WTC11 (cell line): ENCODE measurements around the gene CDC37L1. TPM values are rescaled to one million over a fixed set of nuclear protein-coding genes. Genes with fewer than 3 reads are reported as not detected.

Source experiments
- ATAC-seq: fragments of 200-7000 bp; cut with Tn5 transposase; 2 replicates; pipeline ENCODE4 v1.10.0; 2021; ENCODE audit warnings: mild to moderate bottlenecking, moderate library complexity
- Bru-seq: library from RNA; stranded (reverse); fragments of 400-500 nt; gene quantifications from one replicate; lab custom pipeline; 2021; lab: Mats Ljungman, UMichigan
- CTCF ChIA-PET: fragments of 300-600 bp; sonication (Branson Sonifier 250); formaldehyde crosslinking; loops from one replicate; lab custom pipeline; 2021; ENCODE audit warnings: antibody characterized with exemption; lab: Charles Lee
- POLR2A ChIA-PET: fragments of 350-600 bp; sonication (Branson Sonifier 250); formaldehyde crosslinking; loops from one replicate; lab custom pipeline; 2021; ENCODE audit warnings: antibody characterized with exemption; lab: Charles Lee
- DNase-seq: peaks from one replicate; pipeline ENCODE4 v3.0.0; 2021; ENCODE audit warnings: low spot score
- H3K27ac Mint-ChIP-seq: 2 replicates; pipeline ENCODE4 v1.8.0; 2021; ENCODE audit warnings: mixed read lengths
- H3K27me3 Mint-ChIP-seq: 2 replicates; pipeline ENCODE4 v1.8.0; 2021; ENCODE audit warnings: low read depth, mild to moderate bottlenecking, moderate library complexity, mixed read lengths
- H3K36me3 Mint-ChIP-seq: 2 replicates; pipeline ENCODE4 v1.8.0; 2021; ENCODE audit warnings: mixed read lengths
- H3K4me1 Mint-ChIP-seq: 2 replicates; pipeline ENCODE4 v1.8.0; 2022; ENCODE audit warnings: mixed read lengths
- H3K4me3 Mint-ChIP-seq: 2 replicates; pipeline ENCODE4 v1.8.0; 2021; ENCODE audit warnings: mild to moderate bottlenecking, moderate library complexity, mixed read lengths
- H3K9me3 Mint-ChIP-seq: 2 replicates; pipeline ENCODE4 v1.8.0; 2021; ENCODE audit warnings: mixed read lengths
- CBFB ChIP-seq: sonication (generic); formaldehyde crosslinking; IDR thresholded peaks from 2 replicates; pipeline ENCODE4 v1.8.1; 2022; ENCODE audit warnings: mild to moderate bottlenecking, low read depth, missing genetic modification reagents
- CREM ChIP-seq: sonication (generic); formaldehyde crosslinking; IDR thresholded peaks from 2 replicates; pipeline ENCODE4 v1.8.1; 2022; ENCODE audit warnings: mild to moderate bottlenecking, missing genetic modification reagents, moderate library complexity
- ESRRA ChIP-seq: sonication (generic); formaldehyde crosslinking; IDR thresholded peaks from 2 replicates; pipeline ENCODE4 v1.8.1; 2022; ENCODE audit warnings: mild to moderate bottlenecking, missing genetic modification reagents, borderline replicate concordance
- KAT7 ChIP-seq: sonication (generic); formaldehyde crosslinking; IDR thresholded peaks from 2 replicates; pipeline ENCODE4 v1.8.1; 2023; ENCODE audit warnings: missing genetic modification reagents, mild to moderate bottlenecking, borderline replicate concordance
- NFATC4 ChIP-seq: fragments of 250-450 bp; sonication (Bioruptor Pico); IDR thresholded peaks from 2 replicates; pipeline ENCODE4 v1.9.0; 2021; ENCODE audit warnings: mild to moderate bottlenecking
- NFE2L1 ChIP-seq: sonication (generic); formaldehyde crosslinking; IDR thresholded peaks from 2 replicates; pipeline ENCODE4 v1.8.1; 2023; ENCODE audit warnings: missing genetic modification reagents
- OVOL2 ChIP-seq: fragments of 250-450 bp; sonication (Bioruptor Pico); IDR thresholded peaks from 2 replicates; pipeline ENCODE4 v1.9.0; 2021; ENCODE audit warnings: mild to moderate bottlenecking, borderline replicate concordance
- RELA ChIP-seq: sonication (generic); formaldehyde crosslinking; IDR thresholded peaks from 2 replicates; pipeline ENCODE4 v1.8.1; 2022; ENCODE audit warnings: missing genetic modification reagents, mild to moderate bottlenecking, borderline replicate concordance
- TP53 ChIP-seq: sonication (generic); formaldehyde crosslinking; IDR thresholded peaks from 2 replicates; pipeline ENCODE4 v1.8.1; 2023; ENCODE audit warnings: mild to moderate bottlenecking, missing genetic modification reagents
- ZNF232 ChIP-seq: sonication (generic); formaldehyde crosslinking; IDR thresholded peaks from 2 replicates; pipeline ENCODE4 v1.8.0; 2022; ENCODE audit warnings: mild to moderate bottlenecking, missing genetic modification reagents
- ZNF423 ChIP-seq: fragments of 250-450 bp; sonication (Bioruptor Pico); IDR thresholded peaks from 2 replicates; pipeline ENCODE4 v2.1.2; 2022; ENCODE audit warnings: mild to moderate bottlenecking, moderate library complexity
- long read RNA-seq, 3 experiments: library from RNA in 1 of 3; library from capped mRNA in 1 of 3; library from polyadenylated mRNA in 1 of 3; unstranded in 2 of 3; stranded (forward) in 1 of 3; transcript quantifications; one replicate each; pipeline ENCODE4 v2.0.0, GENCODE V29; 2021
- total RNA-seq: library from RNA; stranded (reverse); gene quantifications from 3 replicates; pipeline ENCODE4 v1.2.3, GENCODE V29; 2021
- TF ChIP-seq, protein P1 (sequence below): sonication (generic); formaldehyde crosslinking; IDR thresholded peaks from 2 replicates; pipeline ENCODE4 v1.8.0; 2022; ENCODE audit warnings: mild to moderate bottlenecking, missing genetic modification reagents
- TF ChIP-seq, protein P2 (sequence below): sonication (generic); formaldehyde crosslinking; conservative IDR thresholded peaks from 2 replicates; pipeline ENCODE4 v1.8.1; 2023; ENCODE audit warnings: mild to moderate bottlenecking, low read depth, missing genetic modification reagents, moderate library complexity
- TF ChIP-seq, protein P3 (sequence below): sonication (generic); formaldehyde crosslinking; IDR thresholded peaks from 2 replicates; pipeline ENCODE4 v1.8.1; 2023; ENCODE audit warnings: mild to moderate bottlenecking, missing genetic modification reagents
- TF ChIP-seq, protein P4 (sequence below): sonication (generic); formaldehyde crosslinking; IDR thresholded peaks from 2 replicates; pipeline ENCODE4 v1.8.0; 2022; ENCODE audit warnings: mild to moderate bottlenecking, missing genetic modification reagents
- TF ChIP-seq, protein P5 (sequence below): sonication (generic); formaldehyde crosslinking; IDR thresholded peaks from 2 replicates; pipeline ENCODE4 v1.8.1; 2022; ENCODE audit warnings: mild to moderate bottlenecking, moderate library complexity, missing genetic modification reagents
- TF ChIP-seq, protein P6 (sequence below): sonication (generic); formaldehyde crosslinking; IDR thresholded peaks from 2 replicates; pipeline ENCODE4 v1.8.0; 2023; ENCODE audit warnings: missing genetic modification reagents, mild to moderate bottlenecking, borderline replicate concordance
- TF ChIP-seq, protein P7 (sequence below): sonication (generic); formaldehyde crosslinking; IDR thresholded peaks from 2 replicates; pipeline ENCODE4 v1.8.1; 2023; ENCODE audit warnings: mild to moderate bottlenecking, missing genetic modification reagents, moderate library complexity

The CDC37L1 gene
- total RNA-seq (16.7 to 20.1 TPM (median 18.8 TPM) in 3 replicates), Bru-seq, nascent RNA (percentile 88 among the genes with signal in this experiment)
- long read RNA-seq, experiment 1, transcript CDC37L1-201 (7 exons, 3,502 nt), result major isoform, 72 of 83 reads
- long read RNA-seq, experiment 1, partial matches to known transcripts, result 5 of 83 reads
- long read RNA-seq, experiment 1, other reads (novel, unspliced or antisense), result 6 of 83 reads
- long read RNA-seq, experiment 2, transcript CDC37L1-201 (7 exons, 3,502 nt), result major isoform, 20 of 37 reads
- long read RNA-seq, experiment 2, partial matches to known transcripts, result 12 of 37 reads
- long read RNA-seq, experiment 2, other reads (novel, unspliced or antisense), result 5 of 37 reads
- long read RNA-seq, experiment 3, transcript CDC37L1-201 (7 exons, 3,502 nt), result major isoform, 58 of 59 reads
- long read RNA-seq, experiment 3, partial matches to known transcripts, result 0 of 59 reads
- long read RNA-seq, experiment 3, other reads (novel, unspliced or antisense), result 1 of 59 reads

DNA sequence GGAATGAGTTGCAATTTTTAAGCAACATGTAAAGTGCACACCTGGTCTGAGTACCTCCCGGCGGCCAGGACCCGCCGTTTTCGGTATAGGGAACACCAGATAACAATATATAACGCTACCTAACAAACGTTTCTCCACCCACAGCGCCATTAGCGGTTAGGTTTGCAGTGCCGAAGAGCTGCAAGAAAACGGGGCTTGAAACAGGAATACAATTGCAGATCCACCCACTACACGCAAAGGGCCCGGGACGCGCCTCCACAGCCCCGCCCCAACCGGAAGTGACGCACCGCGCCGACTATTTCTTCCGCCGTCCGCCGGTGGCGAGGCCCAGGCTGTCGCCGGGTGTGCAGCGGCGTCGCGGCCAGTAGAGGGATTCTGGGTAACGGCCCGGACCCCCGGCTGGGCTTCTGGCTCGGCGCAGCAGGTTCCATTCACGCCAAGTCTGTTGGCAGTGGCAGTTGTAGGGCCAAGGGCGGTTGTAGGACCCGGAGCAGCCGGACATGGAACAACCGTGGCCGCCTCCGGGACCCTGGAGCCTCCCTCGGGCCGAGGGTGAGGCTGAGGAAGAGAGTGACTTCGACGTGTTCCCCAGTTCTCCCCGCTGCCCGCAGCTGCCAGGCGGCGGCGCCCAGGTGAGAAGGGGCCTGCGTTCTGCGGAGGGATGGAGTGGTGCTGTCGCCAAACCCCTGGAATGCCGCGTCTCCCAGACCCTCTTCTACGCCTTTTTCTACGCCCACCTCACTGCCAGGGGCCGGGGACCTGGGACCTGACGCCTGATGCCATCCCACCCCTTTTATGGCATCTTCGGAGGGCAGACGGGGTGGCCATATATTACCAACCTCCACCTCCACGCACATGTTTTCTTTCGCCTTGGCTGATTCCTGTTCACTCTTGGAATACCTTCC lies at the start of gene CDC37L1:
TSS of gene CDC37L1 (plus strand) at position 302 of the 905 bp plus-strand sequence. CDS start at position 501, 199 bp downstream.
- peak; percentile 97 for DNase-seq
- Mint-ChIP-seq H3K4me3 (no peak within 1 kb of the TSS), H3K27ac (no peak within 1 kb of the TSS), H3K4me1 (no peaks in the 10 kb centered on the region), H3K9me3 (no peaks in the 10 kb centered on the region), H3K27me3 (no peaks in the 10 kb centered on the region), H3K36me3 (no peaks in the 10 kb centered on the region)
- ATAC-seq, result peak; percentile 94
- POLR2A ChIA-PET, result interaction anchor here (0.6 to 1.4 kb wide), 6 partner anchors 14 to 188 kb away, joined by 4 to 14 read pairs (median 6); partner anchors contain the start of genes AK3, PLPP6 and SPATA6L
- CTCF ChIA-PET, result interaction anchor here (0.7 to 1.4 kb wide), 5 partner anchors 13 to 131 kb away, joined by 3 to 8 read pairs (median 5); partner anchors contain the start of genes AK3, PLPP6 and SPATA6L
- TF ChIP-seq NFE2L1 (CRISPR knock-in tag) (peak; percentile 82; the same call in 1 of the 2 replicates), RELA (CRISPR knock-in tag) (peak; percentile 38; the same call in 1 of the 2 replicates), TP53 (0 out of 2 replicates have a peak, but pooled peaks have one; percentile 37), CBFB (CRISPR knock-in tag) (no peak), OVOL2 (CRISPR knock-in tag) (0 out of 2 replicates have a peak, but pooled peaks have one; percentile 70), KAT7 (CRISPR knock-in tag) (peak; percentile 20; the same call in 1 of the 2 replicates), ZNF232 (CRISPR knock-in tag) (0 out of 2 replicates have a peak, but pooled peaks have one; percentile 15), ESRRA (CRISPR knock-in tag) (0 out of 2 replicates have a peak, but pooled peaks have one; percentile 31), NFATC4 (CRISPR knock-in tag) (no peak), CREM (CRISPR knock-in tag) (peak; percentile 95), ZNF423 (peak; percentile 67)
- TF ChIP-seq, protein P1, sequence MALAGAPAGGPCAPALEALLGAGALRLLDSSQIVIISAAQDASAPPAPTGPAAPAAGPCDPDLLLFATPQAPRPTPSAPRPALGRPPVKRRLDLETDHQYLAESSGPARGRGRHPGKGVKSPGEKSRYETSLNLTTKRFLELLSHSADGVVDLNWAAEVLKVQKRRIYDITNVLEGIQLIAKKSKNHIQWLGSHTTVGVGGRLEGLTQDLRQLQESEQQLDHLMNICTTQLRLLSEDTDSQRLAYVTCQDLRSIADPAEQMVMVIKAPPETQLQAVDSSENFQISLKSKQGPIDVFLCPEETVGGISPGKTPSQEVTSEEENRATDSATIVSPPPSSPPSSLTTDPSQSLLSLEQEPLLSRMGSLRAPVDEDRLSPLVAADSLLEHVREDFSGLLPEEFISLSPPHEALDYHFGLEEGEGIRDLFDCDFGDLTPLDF (CRISPR knock-in tag), result peak; percentile 78; the same call in 1 of the 2 replicates
- TF ChIP-seq, protein P2, sequence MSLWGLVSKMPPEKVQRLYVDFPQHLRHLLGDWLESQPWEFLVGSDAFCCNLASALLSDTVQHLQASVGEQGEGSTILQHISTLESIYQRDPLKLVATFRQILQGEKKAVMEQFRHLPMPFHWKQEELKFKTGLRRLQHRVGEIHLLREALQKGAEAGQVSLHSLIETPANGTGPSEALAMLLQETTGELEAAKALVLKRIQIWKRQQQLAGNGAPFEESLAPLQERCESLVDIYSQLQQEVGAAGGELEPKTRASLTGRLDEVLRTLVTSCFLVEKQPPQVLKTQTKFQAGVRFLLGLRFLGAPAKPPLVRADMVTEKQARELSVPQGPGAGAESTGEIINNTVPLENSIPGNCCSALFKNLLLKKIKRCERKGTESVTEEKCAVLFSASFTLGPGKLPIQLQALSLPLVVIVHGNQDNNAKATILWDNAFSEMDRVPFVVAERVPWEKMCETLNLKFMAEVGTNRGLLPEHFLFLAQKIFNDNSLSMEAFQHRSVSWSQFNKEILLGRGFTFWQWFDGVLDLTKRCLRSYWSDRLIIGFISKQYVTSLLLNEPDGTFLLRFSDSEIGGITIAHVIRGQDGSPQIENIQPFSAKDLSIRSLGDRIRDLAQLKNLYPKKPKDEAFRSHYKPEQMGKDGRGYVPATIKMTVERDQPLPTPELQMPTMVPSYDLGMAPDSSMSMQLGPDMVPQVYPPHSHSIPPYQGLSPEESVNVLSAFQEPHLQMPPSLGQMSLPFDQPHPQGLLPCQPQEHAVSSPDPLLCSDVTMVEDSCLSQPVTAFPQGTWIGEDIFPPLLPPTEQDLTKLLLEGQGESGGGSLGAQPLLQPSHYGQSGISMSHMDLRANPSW (CRISPR knock-in tag), result no peak
- TF ChIP-seq, protein P3, sequence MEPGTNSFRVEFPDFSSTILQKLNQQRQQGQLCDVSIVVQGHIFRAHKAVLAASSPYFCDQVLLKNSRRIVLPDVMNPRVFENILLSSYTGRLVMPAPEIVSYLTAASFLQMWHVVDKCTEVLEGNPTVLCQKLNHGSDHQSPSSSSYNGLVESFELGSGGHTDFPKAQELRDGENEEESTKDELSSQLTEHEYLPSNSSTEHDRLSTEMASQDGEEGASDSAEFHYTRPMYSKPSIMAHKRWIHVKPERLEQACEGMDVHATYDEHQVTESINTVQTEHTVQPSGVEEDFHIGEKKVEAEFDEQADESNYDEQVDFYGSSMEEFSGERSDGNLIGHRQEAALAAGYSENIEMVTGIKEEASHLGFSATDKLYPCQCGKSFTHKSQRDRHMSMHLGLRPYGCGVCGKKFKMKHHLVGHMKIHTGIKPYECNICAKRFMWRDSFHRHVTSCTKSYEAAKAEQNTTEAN (CRISPR knock-in tag), result peak; percentile 82
- TF ChIP-seq, protein P4, sequence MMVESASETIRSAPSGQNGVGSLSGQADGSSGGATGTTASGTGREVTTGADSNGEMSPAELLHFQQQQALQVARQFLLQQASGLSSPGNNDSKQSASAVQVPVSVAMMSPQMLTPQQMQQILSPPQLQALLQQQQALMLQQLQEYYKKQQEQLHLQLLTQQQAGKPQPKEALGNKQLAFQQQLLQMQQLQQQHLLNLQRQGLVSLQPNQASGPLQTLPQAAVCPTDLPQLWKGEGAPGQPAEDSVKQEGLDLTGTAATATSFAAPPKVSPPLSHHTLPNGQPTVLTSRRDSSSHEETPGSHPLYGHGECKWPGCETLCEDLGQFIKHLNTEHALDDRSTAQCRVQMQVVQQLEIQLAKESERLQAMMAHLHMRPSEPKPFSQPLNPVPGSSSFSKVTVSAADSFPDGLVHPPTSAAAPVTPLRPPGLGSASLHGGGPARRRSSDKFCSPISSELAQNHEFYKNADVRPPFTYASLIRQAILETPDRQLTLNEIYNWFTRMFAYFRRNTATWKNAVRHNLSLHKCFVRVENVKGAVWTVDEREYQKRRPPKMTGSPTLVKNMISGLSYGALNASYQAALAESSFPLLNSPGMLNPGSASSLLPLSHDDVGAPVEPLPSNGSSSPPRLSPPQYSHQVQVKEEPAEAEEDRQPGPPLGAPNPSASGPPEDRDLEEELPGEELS (CRISPR knock-in tag), result peak; percentile 75; the same call in 1 of the 2 replicates
- TF ChIP-seq, protein P5, sequence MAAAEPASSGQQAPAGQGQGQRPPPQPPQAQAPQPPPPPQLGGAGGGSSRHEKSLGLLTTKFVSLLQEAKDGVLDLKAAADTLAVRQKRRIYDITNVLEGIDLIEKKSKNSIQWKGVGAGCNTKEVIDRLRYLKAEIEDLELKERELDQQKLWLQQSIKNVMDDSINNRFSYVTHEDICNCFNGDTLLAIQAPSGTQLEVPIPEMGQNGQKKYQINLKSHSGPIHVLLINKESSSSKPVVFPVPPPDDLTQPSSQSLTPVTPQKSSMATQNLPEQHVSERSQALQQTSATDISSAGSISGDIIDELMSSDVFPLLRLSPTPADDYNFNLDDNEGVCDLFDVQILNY, result peak; percentile 44; the same call in 1 of the 2 replicates
- TF ChIP-seq, protein P6, sequence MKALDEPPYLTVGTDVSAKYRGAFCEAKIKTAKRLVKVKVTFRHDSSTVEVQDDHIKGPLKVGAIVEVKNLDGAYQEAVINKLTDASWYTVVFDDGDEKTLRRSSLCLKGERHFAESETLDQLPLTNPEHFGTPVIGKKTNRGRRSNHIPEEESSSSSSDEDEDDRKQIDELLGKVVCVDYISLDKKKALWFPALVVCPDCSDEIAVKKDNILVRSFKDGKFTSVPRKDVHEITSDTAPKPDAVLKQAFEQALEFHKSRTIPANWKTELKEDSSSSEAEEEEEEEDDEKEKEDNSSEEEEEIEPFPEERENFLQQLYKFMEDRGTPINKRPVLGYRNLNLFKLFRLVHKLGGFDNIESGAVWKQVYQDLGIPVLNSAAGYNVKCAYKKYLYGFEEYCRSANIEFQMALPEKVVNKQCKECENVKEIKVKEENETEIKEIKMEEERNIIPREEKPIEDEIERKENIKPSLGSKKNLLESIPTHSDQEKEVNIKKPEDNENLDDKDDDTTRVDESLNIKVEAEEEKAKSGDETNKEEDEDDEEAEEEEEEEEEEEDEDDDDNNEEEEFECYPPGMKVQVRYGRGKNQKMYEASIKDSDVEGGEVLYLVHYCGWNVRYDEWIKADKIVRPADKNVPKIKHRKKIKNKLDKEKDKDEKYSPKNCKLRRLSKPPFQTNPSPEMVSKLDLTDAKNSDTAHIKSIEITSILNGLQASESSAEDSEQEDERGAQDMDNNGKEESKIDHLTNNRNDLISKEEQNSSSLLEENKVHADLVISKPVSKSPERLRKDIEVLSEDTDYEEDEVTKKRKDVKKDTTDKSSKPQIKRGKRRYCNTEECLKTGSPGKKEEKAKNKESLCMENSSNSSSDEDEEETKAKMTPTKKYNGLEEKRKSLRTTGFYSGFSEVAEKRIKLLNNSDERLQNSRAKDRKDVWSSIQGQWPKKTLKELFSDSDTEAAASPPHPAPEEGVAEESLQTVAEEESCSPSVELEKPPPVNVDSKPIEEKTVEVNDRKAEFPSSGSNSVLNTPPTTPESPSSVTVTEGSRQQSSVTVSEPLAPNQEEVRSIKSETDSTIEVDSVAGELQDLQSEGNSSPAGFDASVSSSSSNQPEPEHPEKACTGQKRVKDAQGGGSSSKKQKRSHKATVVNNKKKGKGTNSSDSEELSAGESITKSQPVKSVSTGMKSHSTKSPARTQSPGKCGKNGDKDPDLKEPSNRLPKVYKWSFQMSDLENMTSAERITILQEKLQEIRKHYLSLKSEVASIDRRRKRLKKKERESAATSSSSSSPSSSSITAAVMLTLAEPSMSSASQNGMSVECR (CRISPR knock-in tag), result 0 out of 2 replicates have a peak, but pooled peaks have one; percentile 32
- TF ChIP-seq, protein P7, sequence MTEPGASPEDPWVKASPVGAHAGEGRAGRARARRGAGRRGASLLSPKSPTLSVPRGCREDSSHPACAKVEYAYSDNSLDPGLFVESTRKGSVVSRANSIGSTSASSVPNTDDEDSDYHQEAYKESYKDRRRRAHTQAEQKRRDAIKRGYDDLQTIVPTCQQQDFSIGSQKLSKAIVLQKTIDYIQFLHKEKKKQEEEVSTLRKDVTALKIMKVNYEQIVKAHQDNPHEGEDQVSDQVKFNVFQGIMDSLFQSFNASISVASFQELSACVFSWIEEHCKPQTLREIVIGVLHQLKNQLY (CRISPR knock-in tag), result 0 out of 2 replicates have a peak, but pooled peaks have one; percentile 62
